GM18507 (cell line): ENCODE measurements around the gene ARID2.
A peak's percentile ranks its signal among the peaks of the same experiment; 100 is the strongest.

ENCODE experiments used
- DNase-seq: peaks from one replicate; pipeline ENCODE4 v3.0.0; 2011; ENCODE audit warnings: low read depth; ENCODE audit not compliant: insufficient read length; ENCODE audit errors: extremely low spot score
- FAIRE-seq: peaks from 2 replicates; lab custom pipeline; 2011; peaks lifted over from hg19 to GRCh38; lab: Jason Lieb, UNC

Gene ARID2, protein sequence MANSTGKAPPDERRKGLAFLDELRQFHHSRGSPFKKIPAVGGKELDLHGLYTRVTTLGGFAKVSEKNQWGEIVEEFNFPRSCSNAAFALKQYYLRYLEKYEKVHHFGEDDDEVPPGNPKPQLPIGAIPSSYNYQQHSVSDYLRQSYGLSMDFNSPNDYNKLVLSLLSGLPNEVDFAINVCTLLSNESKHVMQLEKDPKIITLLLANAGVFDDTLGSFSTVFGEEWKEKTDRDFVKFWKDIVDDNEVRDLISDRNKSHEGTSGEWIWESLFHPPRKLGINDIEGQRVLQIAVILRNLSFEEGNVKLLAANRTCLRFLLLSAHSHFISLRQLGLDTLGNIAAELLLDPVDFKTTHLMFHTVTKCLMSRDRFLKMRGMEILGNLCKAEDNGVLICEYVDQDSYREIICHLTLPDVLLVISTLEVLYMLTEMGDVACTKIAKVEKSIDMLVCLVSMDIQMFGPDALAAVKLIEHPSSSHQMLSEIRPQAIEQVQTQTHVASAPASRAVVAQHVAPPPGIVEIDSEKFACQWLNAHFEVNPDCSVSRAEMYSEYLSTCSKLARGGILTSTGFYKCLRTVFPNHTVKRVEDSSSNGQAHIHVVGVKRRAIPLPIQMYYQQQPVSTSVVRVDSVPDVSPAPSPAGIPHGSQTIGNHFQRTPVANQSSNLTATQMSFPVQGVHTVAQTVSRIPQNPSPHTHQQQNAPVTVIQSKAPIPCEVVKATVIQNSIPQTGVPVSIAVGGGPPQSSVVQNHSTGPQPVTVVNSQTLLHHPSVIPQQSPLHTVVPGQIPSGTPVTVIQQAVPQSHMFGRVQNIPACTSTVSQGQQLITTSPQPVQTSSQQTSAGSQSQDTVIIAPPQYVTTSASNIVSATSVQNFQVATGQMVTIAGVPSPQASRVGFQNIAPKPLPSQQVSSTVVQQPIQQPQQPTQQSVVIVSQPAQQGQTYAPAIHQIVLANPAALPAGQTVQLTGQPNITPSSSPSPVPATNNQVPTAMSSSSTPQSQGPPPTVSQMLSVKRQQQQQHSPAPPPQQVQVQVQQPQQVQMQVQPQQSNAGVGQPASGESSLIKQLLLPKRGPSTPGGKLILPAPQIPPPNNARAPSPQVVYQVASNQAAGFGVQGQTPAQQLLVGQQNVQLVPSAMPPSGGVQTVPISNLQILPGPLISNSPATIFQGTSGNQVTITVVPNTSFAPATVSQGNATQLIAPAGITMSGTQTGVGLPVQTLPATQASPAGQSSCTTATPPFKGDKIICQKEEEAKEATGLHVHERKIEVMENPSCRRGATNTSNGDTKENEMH (N-terminal part only)

GRCh38 chr12:45729233-45730083, at the start of gene ARID2:
Gene ARID2 (plus strand): TSS chr12:45729706. CDS start chr12:45729837, 131 bp downstream.
- peak; percentile 69 for FAIRE-seq
- DNase-seq = no peak

DNA sequence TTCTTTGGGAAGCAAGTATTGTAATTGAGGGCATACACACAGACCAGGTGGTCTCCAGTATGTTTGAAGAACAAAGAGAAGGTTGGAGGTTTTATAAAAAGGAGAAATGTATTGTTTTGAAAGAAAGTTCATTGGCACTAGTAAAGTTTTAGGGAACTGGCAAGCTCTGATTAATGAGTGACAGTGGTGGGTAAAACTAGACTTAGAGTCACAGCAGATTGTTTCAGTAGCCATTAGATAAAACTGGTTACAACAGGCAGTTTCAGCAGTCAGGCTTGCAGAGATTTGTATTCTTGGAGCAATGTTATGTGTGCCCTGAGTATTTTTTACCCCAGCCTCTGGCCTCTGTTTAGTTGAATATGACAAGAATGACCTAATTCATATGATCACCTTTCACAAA, 49.1 kb upstream of the ARID2 start:
- FAIRE-seq (no peak), DNase-seq (no peak)

DNA sequence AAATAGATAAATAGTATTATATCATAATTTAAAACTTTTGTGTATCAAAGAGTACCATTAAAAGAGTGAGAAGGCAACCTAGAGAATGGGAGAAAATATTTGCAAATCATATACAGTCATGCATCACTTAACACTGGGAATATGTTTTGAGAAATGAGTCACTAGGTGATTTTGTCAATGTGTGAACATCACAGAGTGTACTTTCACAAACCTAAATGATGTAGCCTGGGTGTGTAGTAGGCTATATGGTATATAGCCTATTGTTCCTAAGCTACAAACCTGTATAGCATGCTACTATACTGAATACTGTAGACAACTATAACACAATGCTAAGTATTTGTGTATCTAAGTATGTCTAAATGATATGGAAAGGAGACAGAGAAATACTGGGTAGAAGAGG, 48.0 kb upstream of the ARID2 start:
- no peak for FAIRE-seq
- DNase-seq = no peak

DNA sequence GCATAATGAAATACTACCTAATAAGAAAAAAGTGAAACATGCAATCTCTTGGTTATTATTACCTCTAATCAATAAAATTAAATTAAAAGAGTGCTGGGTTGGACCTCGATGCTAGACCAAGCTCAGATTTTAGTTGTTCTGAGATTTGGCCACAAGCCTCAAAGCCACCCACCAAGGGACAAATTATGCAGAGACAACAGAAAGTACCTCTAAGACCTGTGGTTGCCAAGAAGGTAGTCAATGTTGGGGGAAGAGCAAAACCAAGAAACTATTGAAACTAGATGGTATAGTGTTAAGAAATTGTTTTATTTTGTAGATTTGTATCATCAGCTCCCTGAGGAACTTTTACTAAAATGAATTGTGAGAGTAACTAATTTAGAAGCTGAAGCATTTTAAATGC, 43.8 kb upstream of the ARID2 start:
- DNase-seq (no peak), FAIRE-seq (no peak)

GRCh38 chr12:45687081-45688015, 42.2 kb upstream of the ARID2 start:
- no peak for DNase-seq
- no peak for FAIRE-seq

DNA sequence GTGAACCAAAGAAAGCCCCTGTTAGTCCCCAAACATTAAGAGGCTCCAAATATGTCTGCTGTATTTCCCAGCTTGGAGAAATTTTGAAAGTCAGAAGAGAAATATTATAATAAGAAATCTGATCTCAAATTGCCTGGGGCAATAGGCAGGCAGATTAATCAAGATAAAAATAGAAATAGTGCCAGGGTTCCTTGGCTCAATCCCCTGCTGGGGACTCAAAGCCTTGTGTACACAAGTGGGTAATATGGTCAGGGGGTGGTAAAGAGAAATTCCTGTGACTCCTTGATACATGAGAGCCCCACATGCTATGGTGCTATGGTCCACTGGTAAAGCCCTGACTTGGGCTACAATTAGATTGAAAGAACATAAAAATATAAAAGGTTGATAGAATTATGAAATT, 41.3 kb upstream of the ARID2 start:
- DNase-seq = no peak

GRCh38 chr12:45695035-45695434, 34.5 kb upstream of the ARID2 start:
- DNase-seq (no peak), FAIRE-seq (no peak)

More for the DNA sequence above, 41.3 kb upstream of the ARID2 start:
- no peak for FAIRE-seq

DNA sequence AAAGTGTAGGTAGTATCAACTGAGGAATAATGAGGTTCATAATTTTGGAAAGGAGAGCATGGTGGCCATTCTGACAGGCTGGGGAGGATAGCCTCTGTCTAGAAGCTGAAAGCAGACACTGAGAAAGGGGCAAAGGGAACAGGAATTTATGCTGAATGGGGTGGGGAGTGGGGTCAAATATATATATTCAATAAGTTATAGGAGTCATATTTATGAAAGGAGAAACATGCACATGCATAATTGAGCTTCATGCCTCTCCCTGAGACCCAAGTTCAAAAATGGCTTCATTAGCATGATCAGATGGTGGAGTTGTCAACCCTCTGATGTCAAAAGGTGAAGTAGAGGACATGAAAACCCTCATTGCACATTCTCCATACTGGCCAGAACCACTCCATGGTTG, 33.9 kb upstream of the ARID2 start:
- no peak for FAIRE-seq
- no peak for DNase-seq

DNA sequence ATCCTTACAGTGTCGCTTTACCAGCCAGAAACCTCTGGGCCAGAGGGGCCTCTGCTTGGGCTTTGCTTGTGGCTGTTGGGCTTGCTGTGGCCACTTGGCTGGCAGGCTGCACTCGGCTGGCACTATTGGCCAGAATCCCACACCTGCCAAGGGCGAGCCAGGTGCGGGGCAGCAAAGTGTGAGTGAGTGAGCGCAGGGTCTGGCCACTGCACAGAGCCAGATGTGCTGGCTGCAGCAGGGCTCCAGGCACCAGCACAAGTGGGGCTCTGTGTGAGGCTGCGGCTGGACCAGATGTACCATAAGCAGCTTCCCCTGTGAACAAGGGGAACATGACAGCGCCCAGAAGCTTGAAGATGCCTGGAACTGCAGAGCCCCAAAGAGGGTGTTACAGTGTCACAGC, 33.5 kb upstream of the ARID2 start:
- FAIRE-seq (no peak), DNase-seq (no peak)

GRCh38 chr12:45697371-45697770, 32.1 kb upstream of the ARID2 start:
- DNase-seq (no peak), FAIRE-seq (no peak)

GRCh38 chr12:45701296-45701695, 28.2 kb upstream of the ARID2 start:
- DNase-seq (no peak), FAIRE-seq (no peak)

DNA sequence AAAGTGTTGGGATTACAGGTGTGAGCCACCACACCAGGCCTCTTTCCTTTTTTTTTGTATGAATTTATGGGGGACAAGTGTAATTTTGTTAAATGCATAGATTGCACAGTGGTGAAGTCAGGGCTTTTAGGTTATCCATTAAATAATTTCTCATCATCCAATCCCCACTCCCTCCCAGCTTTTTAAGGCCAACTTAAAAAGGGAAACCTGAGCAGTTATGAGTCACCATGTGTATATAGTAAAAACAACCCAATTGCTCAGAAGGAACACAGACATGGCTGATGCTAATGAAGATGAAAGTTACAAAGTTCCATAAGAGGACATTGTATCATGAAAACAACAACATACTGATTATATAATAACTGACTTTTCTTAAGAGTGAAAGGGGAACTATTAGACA, 25.6 kb upstream of the ARID2 start:
- DNase-seq (no peak), FAIRE-seq (no peak)

- DNase-seq = no peak
- peak; percentile 41 for FAIRE-seq
Measured at GRCh38 chr12:45704968-45705367, 24.5 kb upstream of the ARID2 start.

GRCh38 chr12:45705404-45705803, 24.1 kb upstream of the ARID2 start:
- DNase-seq (no peak), FAIRE-seq (no peak)

- FAIRE-seq = no peak
- no peak for DNase-seq
Measured at GRCh38 chr12:45707241-45707857, 22.2 kb upstream of the ARID2 start.

DNA sequence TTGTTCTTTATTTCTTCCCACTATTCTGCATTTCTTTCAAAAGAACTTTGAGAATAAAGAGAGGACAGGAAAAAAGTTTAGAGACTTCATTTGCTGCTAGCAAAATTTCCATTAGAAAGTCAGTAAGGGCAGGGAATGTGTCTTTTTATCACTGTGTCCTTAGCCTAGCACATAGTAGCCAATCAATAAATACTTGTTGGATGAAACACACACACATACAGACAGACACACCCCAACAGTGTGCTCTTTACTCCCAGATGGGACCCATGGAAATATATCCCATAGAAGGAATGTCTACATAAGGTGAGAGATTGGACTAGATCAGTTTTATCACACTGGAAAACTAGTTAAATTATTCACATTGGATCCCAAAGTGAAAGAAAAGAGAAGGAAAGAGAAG, 21.1 kb upstream of the ARID2 start:
- DNase-seq (no peak), FAIRE-seq (no peak)

GRCh38 chr12:45708901-45709300, 20.6 kb upstream of the ARID2 start:
- FAIRE-seq (no peak), DNase-seq (no peak)

DNA sequence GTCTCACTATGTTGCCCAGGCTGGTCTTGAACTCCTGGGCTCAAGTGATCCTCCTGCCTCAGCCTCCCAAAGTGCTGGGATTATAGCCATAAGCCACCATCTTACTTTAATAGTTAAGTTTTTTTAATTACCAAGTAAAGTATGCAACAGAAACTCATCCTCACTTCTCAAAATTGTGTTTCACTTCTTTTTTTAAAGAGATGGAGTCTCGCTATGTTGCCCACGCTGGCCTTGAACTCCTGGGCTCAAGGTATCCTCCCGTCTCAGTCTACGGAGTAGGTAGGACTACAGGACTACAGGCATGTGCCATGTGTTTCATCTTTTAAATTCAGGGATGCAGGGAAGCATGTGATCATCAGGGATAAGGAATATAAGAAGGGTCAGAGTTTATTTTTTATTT, 17.2 kb upstream of the ARID2 start:
- DNase-seq (no peak), FAIRE-seq (no peak)
